GM18508 (cell line): ENCODE data around the gene FOXI1.

ENCODE experiments used
- ATAC-seq: cut with Tn5 transposase; IDR thresholded peaks from one replicate; pipeline ENCODE4 v1.9.1; 2021; ENCODE audit warnings: moderate number of reproducible peaks; ENCODE audit not compliant: insufficient read depth, unreplicated experiment

Gene FOXI1

DNA sequence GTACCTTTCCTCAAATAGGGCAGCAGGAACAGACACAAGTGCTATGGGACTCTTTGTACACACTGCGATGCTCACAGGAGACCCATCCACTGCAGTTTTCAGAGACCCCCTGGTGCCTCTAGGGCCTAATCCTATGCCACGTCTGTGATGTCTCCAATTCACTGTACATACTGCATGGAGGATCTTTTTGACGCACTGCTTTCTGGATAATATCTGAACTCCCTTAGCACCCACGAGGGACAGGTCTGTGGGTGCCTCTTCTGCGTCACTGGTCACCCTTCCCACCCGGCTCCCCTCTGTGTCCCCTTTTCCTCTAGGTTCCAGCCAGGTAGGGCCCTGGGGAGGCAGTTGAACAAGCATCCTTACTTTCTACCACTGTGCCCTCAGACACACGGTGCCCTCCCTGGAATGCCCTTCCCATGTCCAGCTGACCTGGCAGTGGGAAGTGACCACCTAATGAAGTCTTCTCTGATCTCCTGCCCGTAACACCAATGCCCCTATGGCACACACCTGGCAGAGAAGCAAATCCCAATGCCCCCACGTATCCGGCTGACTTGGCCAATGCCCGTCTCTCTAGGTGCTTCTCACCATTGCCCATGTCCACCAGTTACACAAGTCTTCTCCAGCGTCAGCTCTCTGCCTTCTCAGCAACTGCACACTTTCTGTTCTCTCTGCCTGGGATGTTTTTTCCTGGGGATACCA lies 41.5 kb downstream of the FOXI1 start:
- ATAC-seq, result no peak

- no peak for ATAC-seq
These were observed 42.1 kb downstream of the FOXI1 start for GRCh38 chr5:170147753-170148264.

GRCh38 chr5:170148430-170149205 lies 42.9 kb downstream of the FOXI1 start:
- no peak for ATAC-seq

DNA sequence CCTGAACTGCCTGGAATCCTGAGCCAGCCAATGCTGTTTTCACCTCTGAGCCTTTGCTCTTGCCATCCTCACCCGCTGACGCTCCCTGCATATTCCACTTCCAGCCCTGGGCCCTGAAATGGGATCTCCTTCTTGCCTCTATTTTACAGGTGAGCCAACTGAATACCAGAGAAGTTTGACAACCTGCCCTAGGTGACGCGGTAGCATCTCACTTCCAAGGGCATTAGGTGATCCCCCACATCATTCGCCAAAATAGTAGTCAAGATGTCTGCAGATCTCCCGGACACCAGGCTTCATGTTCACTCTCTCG lies 43.5 kb downstream of the FOXI1 start:
- no peak for ATAC-seq

DNA sequence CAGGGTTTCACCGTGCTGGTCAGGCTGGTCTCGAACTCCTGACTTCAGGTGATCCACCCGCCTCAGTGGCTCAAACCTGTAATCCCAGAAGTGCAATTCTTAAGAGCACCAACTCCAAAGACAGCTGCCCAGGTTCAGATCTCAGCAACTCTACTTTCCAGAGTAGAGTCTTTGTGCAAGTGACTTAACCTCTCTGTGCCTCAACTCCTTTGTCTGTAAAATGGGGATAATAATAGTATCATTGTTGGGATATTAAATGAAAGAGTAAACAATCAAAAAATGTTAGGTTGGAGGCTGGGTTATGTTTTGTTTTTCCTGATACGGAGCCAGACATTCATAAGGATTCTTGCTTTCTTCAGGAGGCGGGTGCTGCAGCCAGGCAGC lies 45.0 kb downstream of the FOXI1 start:
- ATAC-seq, result no peak

- peak; percentile 78 for ATAC-seq
These were observed 45.6 kb downstream of the FOXI1 start for GRCh38 chr5:170151097-170151831.

DNA sequence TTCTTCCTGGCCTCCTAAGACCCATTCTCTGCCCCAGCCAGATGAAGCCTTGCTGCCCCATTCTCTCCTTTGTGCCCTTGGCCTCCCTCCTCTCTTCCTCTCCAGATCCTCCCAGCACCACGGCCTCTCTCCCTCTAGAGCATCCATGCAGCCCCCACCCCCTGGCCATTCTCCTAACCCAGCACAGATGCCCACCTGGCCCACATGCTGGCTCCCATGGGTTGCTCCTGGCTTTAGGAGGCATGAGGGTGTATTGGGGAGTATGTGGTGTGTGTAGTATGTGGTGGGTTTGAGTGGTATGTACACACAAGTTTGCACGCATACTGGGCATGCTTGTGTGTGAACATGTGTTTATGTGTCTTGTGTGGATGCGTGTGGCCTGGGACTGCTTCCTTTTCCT lies 47.1 kb downstream of the FOXI1 start:
- ATAC-seq, result no peak

DNA sequence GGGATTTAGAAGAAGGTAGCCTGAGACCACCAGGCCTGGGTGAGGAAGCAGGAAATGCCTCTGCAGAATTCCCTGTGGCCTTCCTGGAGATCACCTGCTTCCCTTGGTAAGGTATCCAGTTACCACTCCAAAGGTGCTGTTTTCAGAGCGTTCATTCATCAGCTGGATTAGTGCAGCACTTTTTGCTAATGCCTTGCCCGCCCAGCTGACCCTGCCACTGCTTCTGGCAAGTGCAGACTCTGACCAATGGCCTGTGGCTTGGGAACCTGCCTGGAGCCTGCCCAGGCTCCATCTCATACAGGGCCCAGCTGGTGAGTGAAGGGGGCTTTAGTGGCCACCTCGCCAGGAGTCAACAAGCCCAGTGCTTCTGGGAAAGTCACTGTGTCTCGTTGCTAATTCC lies 48.6 kb downstream of the FOXI1 start:
- no peak for ATAC-seq

DNA sequence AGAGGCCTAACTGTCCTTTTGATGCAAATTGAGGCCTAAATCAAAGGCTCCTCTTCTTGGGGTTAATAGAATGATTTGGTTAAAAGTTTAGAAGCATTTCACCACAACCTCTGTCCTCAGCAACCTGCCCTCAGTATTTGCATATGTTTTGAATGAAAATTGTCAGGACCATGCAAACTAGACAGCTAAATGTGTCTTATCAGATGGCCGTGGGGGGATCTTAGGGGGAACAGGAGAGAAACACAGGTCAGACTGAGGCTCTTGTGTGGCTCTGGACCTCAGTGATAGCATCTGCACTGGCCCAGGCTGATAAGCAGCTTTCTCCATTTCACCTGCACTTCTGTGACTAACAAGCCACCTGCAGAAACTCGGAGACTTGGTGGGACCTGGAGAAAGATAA lies 49.0 kb downstream of the FOXI1 start:
- ATAC-seq, result no peak

DNA sequence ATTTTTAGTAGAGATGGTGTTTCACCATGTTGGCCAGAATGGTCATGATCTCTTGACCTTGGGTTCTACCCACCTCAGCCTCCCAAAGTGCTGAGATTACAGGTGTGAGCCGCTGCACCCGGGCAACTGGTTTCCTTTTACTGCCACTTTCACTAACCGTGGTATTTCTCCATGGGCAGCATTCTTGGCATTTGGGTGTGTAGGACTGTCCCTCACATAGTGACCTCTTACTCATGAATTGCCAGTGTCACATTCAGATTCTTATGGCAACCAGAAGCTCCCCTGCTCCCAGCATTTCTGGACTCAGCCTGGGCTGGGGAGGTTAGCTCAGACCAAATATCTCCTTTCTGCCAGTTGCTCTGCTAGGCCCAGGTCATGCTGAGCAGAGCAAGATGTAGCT lies 50.1 kb downstream of the FOXI1 start:
- no peak for ATAC-seq

DNA sequence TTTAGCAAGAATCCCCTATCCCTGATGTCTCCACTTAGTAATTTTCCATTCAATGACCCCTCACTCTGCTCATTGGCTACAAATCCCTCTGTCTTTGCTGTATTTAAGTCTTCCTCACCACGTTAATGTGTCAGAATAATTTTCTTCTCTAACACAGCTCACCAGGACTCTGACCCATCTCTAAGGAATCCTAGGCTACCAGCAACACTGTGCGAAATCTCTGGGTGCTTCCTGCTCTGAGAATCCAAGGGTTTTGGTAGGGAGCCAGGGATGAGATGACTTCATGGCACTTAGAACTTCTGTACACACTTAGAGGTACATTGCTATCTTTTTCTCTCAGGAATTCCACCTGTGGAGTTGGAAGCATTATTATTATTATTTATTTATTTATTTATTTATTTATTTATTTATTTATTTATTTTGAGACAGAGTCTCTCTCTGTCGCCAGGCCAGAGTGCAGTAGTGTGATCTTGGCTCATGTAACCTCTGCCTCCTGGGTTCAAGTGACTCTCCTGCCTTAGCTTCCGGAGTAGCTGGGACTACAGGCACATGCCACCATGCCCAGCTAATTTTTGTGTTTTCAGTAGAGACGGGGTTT lies 53.5 kb downstream of the FOXI1 start:
- no peak for ATAC-seq
